H7 (cell line): Measurements from ENCODE around the gene SV2C. TPM values are rescaled to one million over a fixed set of nuclear protein-coding genes. Genes with fewer than 3 reads are reported as not detected.

Experiments used
- DNase-seq: peaks from one replicate; pipeline ENCODE4 v3.0.0; 2012
- H3K27me3 ChIP-seq: 2 replicates; pipeline ENCODE4 v1.6.0; 2011; ENCODE audit warnings: mild to moderate bottlenecking, low read length; ENCODE audit not compliant: control insufficient read depth, insufficient read depth
- H3K36me3 ChIP-seq: replicated peaks from 2 replicates; pipeline ENCODE4 v1.5.1; 2011; ENCODE audit warnings: low read length; ENCODE audit not compliant: control insufficient read depth, insufficient read depth
- H3K4me3 ChIP-seq: 2 replicates; pipeline ENCODE4 v1.5.1; 2011; ENCODE audit warnings: low read depth, mild to moderate bottlenecking, control low read depth, low read length, moderate library complexity; ENCODE audit not compliant: insufficient read depth
- total RNA-seq: library from RNA; depleted of rRNA; stranded (reverse); fragments of >200 nt; shearing (Covaris generic); gene quantifications from 2 replicates; pipeline ENCODE4 v1.2.3, GENCODE V29; 2014

SV2C gene
- total RNA-seq, 1 experiment from 2014 or later: not detected

- Histone ChIP-seq H3K36me3 (no peaks in the 10 kb centered on the region), H3K27me3 (no peaks in the 10 kb centered on the region), H3K4me3 (no peak overlapping the region)
- no peak for DNase-seq
Observed at GRCh38 chr5:76389513-76390154, 306.5 kb downstream of the SV2C start.

- H3K4me3 ChIP-seq: no peak overlapping the region
- no peaks in the 10 kb centered on the region for H3K27me3 ChIP-seq
- no peak for DNase-seq
- H3K36me3 ChIP-seq: no peaks in the 10 kb centered on the region
Observed at GRCh38 chr5:76391014-76391413, 307.8 kb downstream of the SV2C start.

DNA sequence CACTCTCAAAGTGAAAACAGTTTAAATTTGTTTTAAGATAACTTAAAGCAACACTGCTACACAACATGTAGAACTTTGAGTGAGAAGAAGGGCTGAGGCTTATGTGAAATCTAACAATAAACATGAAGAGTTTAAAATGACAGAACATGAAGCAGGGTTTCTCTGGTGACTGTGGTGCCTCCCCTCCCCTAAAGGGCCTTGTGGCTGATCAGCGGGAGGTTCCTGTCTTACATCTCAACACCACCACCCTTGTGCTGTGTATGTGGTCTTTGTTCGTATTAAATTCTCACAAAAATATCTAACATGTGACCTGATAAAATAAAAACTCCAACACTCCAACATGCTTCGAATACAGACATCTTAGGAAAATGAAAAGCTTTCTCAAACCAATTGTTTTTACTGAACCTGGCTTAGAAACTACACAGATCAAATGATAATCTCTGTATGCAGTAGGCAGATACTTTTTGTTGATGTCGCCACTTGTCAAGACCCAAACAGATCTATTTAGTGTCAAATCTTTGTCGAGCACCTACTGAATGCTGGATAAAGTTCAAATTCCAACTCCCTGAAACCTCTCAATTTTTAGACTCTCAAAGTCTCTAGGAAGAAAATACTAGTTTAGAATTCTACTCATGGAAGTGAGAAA is 310.0 kb downstream of the SV2C start:
- DNase-seq: peak; percentile 28

DNA sequence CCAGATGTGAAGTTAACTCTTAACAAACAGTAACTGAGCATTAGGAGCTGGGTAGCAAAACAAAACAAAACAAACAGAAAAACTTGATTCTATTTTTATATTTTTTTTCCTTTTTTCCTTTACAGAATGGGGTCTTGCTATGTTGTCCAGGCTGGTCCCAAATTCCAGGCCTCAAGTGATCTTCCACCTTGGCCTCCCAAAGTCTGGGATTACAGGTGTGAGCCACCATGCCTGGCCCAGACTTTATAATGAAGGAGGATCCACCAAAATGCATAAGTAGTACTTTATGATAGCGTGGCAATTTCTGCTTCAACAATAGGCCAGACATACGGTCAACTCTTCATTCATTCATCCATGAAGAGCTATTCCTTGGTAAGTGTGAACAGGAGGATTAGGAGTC is 314.0 kb downstream of the SV2C start:
- Histone ChIP-seq H3K4me3 (no peak overlapping the region), H3K27me3 (no peaks in the 10 kb centered on the region), H3K36me3 (no peaks in the 10 kb centered on the region)
- DNase-seq: no peak

More for the DNA sequence above, 310.0 kb downstream of the SV2C start:
- H3K4me3 ChIP-seq: no peak overlapping the region
- H3K36me3 ChIP-seq: no peaks in the 10 kb centered on the region
- no peaks in the 10 kb centered on the region for H3K27me3 ChIP-seq

- Histone ChIP-seq H3K4me3 (no peak overlapping the region), H3K36me3 (no peaks in the 10 kb centered on the region), H3K27me3 (no peaks in the 10 kb centered on the region)
- no peak for DNase-seq
Observed at GRCh38 chr5:76399268-76399667, 316.1 kb downstream of the SV2C start.

DNA sequence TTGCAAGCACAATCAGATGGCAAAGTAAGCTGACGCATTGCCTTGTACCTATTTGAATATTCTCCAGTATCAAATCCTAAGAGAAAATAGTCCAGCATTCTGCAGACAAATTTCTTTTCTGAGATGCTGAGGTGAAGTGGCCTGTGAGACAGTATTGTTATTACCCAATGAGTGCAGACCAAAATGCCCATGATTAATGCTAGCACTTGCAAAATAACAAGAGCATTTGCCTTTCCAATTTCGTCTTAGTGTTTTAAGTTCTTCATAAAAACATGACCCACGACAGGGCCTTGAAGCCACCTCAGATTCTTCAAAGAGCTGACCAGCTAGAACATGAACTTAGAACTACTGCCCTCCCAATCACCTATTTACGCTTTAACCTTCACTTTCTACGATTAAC is 317.3 kb downstream of the SV2C start:
- Histone ChIP-seq H3K27me3 (no peaks in the 10 kb centered on the region), H3K4me3 (no peak overlapping the region), H3K36me3 (no peaks in the 10 kb centered on the region)
- no peak for DNase-seq

DNA sequence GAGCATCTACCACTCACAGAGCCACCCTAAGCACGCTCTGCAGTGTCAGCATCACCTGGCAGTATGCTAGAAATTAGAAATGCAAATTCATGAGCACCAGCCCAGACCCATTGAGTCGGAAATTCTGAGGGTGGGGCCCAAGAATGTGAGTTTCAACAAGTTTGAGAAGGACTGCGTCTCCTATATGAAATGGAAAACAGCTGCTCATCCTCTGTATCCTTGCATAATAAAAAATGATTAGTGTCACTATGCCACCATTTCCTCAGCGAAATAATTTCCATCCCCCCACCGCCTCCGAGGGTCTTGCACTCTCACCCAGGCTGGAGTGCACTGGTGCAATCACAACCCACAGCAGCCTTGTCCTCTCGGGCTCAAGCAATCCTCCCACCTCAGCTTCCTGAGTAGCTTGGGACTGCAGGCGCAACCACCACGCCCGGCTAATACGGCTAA is 318.6 kb downstream of the SV2C start:
- Histone ChIP-seq H3K36me3 (no peaks in the 10 kb centered on the region), H3K27me3 (no peaks in the 10 kb centered on the region), H3K4me3 (peak overlapping the region; percentile 78)
- no peak for DNase-seq

DNA sequence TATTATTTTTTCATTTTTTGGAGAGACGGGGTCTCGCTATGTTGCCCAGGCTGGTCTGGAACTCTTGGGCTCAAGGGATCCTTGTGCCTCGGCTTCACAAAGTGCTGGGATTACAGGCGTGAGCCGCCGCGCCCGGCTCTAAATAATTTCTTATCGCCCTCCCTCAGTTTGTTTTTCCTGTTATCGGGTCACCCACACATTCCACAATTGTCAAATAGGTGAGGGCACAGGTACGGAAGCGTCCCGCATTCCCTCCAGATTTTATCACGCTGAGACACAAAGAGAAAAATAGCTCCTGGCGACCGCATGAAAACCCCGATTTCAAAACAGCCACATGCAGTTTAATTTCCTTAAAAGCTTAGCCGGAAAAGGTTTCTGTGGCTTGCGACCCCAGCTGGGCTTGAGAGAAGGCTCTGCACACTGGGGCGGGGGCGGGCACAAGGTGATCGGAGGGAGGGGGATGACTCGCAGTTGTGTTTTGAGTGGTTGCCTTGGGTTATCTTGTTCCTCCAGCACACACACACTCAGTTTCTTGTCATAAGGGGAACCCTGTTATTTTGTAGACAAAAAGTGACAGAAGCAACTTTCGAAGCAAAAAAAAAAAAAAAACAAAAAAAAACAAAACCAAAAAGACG is 319.2 kb downstream of the SV2C start:
- peak; percentile 76 for DNase-seq
- Histone ChIP-seq H3K27me3 (no peaks in the 10 kb centered on the region), H3K36me3 (no peaks in the 10 kb centered on the region), H3K4me3 (peak overlapping the region; percentile 78)

DNA sequence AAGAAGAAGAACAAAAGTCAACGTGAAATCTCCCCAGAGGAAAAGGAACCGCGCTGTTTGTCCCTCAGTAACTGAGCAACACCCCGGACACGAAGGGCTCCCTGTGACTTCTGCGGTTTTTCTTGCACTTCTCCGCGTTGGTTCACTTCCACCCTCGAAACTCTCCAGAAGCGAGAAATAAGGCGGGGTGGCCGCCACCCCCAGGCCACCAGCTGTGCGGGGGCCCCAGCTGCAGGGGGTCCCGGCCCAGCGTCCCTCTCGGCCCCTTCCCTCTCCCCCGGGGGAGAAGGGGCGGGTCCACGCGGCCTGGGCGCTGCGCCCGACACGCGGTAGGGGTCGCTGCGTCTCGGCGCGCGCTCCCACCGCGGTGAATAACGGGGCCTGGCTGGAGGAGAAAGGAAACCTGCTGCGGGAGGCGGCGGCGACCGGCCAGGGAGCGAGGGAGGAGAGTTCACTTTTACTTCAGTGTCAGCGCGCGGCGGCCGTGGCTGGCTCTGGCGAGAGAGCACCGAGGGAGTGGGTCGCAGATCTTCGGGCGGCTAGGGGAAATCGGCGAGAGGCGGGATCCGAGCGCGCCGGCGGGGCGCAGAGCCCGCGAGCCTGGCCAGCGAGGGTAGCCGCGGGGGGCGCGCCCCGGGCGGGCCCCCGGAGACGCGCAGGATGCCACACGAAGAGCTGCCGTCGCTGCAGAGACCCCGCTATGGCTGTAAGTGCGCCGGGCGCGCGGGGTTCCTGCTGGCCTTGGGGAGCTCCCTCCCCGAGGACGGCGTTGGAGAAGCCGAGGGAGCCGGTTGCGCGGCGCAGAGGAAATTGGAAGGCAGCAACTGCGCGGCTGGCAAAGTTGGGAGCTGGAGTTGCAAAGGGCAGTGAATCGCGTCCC is 319.9 kb downstream of the SV2C start, which contains the start of gene IQGAP2:
Gene IQGAP2 (plus strand): TSS at position 400 of the 880 bp plus-strand sequence. CDS start 261 bp downstream, at position 661.
- H3K36me3 ChIP-seq: no peaks in the 10 kb centered on the region

More for the DNA sequence above, 319.9 kb downstream of the SV2C start, which contains the start of gene IQGAP2:
- peak; percentile 93 for DNase-seq
- Histone ChIP-seq H3K4me3 (peak within 1 kb of the TSS; percentile 78), H3K27me3 (no peaks in the 10 kb centered on the region)
